Suprapubic skin (tissue), 4 donors: Measurements from ENCODE around the gene GALNT18. TPM values are rescaled to one million over a fixed set of nuclear protein-coding genes. Genes with fewer than 3 reads are reported as not detected.

ENCODE experiments used
- DNase-seq, 2 donors: peaks; one replicate each; pipeline ENCODE4 v3.0.0-alpha.2; 2019; ENCODE audit warnings: low spot score in 2 of 2
- H3K27ac ChIP-seq: fragments of 200-600 bp; sonication (generic); one replicate; pipeline ENCODE4 v1.5.1; 2019
- H3K27me3 ChIP-seq: fragments of 200-600 bp; sonication (generic); one replicate; pipeline ENCODE4 v1.5.1; 2019
- H3K36me3 ChIP-seq: fragments of 200-600 bp; sonication (generic); one replicate; pipeline ENCODE4 v1.5.1; 2019
- H3K4me1 ChIP-seq: fragments of 200-600 bp; sonication (generic); one replicate; pipeline ENCODE4 v1.5.1; 2019
- H3K4me3 ChIP-seq: fragments of 200-600 bp; sonication (generic); one replicate; pipeline ENCODE4 v1.5.1; 2019; ENCODE audit warnings: mild to moderate bottlenecking
- H3K9me3 ChIP-seq: fragments of 200-600 bp; sonication (generic); one replicate; pipeline ENCODE4 v1.5.1; 2019
- CTCF ChIP-seq, 2 donors: fragments of 200-600 bp in 1 of 2; fragments of 450-650 bp in 1 of 2; sonication (generic) in 1 of 2; IDR thresholded peaks; one replicate each; pipeline ENCODE4 v1.5.1; 2016 to 2019; ENCODE audit warnings: antibody characterized with exemption in 2 of 2, mild to moderate bottlenecking in 1 of 2, moderate library complexity in 1 of 2
- EP300 ChIP-seq: sonication (generic); formaldehyde crosslinking; IDR thresholded peaks from one replicate; pipeline ENCODE4 v1.6.1; 2017; ENCODE audit warnings: antibody characterized with exemption
- POLR2A ChIP-seq, 2 donors: fragments of 450-650 bp; IDR thresholded peaks; one replicate each; pipeline ENCODE4 v1.6.1; 2017; ENCODE audit warnings: antibody characterized with exemption in 2 of 2, mild to moderate bottlenecking in 2 of 2, moderate library complexity in 2 of 2
- POLR2AphosphoS5 ChIP-seq, 3 donors: sonication (generic); formaldehyde crosslinking; IDR thresholded peaks; one replicate each; pipeline ENCODE4 v1.6.1; 2017; ENCODE audit warnings: antibody characterized with exemption in 3 of 3
- WGBS: methylation state at CpG from one replicate; pipeline ENCODE4 v1.1.5; 2018; 5-methylcytosine and 5-hydroxymethylcytosine counted together
- total RNA-seq, 4 donors: library from RNA; depleted of rRNA; stranded (reverse); fragments of >200 nt; gene quantifications; one replicate each; pipeline ENCODE4 v1.1.0, GENCODE V29; 2016

Gene GALNT18
- total RNA-seq, 4 donors from 2014 or later: 20.6 to 26.0 (median 23.1) TPM

DNA sequence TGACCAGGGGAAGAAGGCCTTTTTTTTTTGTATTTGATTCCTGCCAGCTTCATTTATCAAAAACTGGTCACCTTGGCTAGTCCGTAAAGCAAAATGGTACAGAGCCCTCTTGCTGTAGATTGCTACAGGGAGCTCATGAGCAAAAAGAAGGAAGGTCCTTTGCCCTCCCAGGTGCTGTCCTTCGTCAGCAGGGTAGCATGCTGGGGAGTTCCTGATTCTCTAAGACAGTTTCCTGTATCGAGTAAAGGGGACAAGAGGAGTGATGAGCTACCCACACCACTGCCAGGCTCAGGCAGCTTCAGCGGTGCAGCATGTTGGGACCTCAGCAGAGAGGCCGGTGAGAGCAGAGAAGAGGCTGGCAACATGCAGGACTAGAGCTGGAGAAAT, 200.9 kb downstream of the GALNT18 start:
- Histone ChIP-seq H3K36me3 (no peaks in the 10 kb centered on the region), H3K27ac (no peak overlapping the region), H3K9me3 (no peaks in the 10 kb centered on the region), H3K27me3 (no peaks in the 10 kb centered on the region), H3K4me1 (peaks cover 14% of the 10 kb centered on the region), H3K4me3 (no peak overlapping the region)
- TF ChIP-seq EP300: no peak
- TF ChIP-seq CTCF (IDR thresholded peaks at IDR 0.05): no peak
- no peak for TF ChIP-seq POLR2AphosphoS5 (IDR thresholded peaks at IDR 0.05)
- no peak for TF ChIP-seq POLR2A (IDR thresholded peaks at IDR 0.05)
- no peak for DNase-seq
- 80% methylated on average over 5 of the region's 5 CpGs for WGBS

DNA sequence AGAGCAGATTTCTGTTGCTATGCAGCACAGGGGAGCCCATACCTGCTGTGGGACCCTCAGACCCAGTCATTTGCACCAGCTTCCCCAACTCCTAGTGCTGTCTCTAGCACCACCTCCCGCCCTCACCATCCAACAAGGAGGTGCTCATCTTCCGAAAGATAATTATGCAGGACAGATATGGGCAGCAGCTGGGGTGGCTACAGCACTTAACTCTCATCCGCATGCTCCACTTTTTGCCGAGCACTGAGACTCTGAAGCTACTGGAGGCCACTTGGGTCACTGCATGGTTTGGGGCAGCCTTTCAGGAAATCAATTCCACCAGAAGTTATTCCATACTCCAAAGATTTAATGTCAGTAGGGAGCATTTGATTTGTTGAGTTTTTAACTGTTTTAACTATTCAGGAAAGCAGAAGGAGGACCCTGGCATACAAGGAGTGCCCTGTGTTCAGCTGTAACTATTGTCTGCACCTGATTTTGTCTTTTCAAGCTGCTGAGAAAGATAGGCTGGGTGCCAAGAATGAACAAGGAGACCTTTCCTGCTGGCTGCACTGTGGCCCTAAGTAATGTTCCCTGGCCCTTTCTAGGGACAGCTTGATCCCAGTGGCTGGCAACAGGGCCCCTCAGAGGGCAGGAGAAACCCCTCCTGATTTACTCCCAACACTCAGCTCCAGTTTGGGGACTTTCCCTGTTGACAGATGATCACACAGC, 201.5 kb downstream of the GALNT18 start:
- no peak for DNase-seq
- H3K27ac ChIP-seq: no peak overlapping the region
- H3K9me3 ChIP-seq: no peaks in the 10 kb centered on the region
- TF ChIP-seq EP300 (no peak), CTCF (IDR thresholded peaks at IDR 0.05) (no peak), POLR2AphosphoS5 (IDR thresholded peaks at IDR 0.05) (no peak), POLR2A (IDR thresholded peaks at IDR 0.05) (no peak)
- H3K4me3 ChIP-seq: no peak overlapping the region
- H3K4me1 ChIP-seq: peaks cover 14% of the 10 kb centered on the region
- WGBS: 96% methylated on average over 4 of the region's 4 CpGs
- no peaks in the 10 kb centered on the region for H3K36me3 ChIP-seq
- no peaks in the 10 kb centered on the region for H3K27me3 ChIP-seq

DNA sequence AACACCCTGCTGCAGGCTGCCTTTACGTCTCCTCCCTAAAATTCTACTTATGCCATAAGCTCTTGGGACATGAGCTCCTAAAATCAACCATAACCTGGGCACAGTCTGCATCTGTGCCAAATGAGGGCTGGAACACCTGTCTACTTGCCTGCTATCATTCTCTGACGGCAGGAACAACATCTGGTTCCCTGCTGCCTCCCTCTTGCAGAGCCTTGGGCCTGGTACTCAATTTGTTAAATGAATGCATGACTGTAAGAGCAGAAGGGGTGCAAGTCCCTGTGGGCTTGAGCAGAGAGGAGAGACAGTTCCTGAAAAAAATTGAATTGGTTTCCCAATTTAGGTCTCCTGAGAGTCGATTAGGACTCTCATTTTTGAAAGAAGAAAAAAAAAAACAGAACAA, 202.1 kb downstream of the GALNT18 start:
- Histone ChIP-seq H3K36me3 (no peaks in the 10 kb centered on the region), H3K9me3 (no peaks in the 10 kb centered on the region), H3K4me3 (no peak overlapping the region), H3K4me1 (peaks cover 14% of the 10 kb centered on the region), H3K27me3 (no peaks in the 10 kb centered on the region), H3K27ac (no peak overlapping the region)
- no peak for DNase-seq
- no peak for TF ChIP-seq EP300
- no peak for TF ChIP-seq CTCF (IDR thresholded peaks at IDR 0.05)
- no peak for TF ChIP-seq POLR2AphosphoS5 (IDR thresholded peaks at IDR 0.05)
- TF ChIP-seq POLR2A (IDR thresholded peaks at IDR 0.05): no peak
- WGBS: 76% methylated on average over 3 of the region's 3 CpGs

- Histone ChIP-seq H3K4me1 (peaks cover 17% of the 10 kb centered on the region), H3K4me3 (no peak overlapping the region), H3K9me3 (no peaks in the 10 kb centered on the region), H3K27ac (no peak overlapping the region), H3K27me3 (no peaks in the 10 kb centered on the region), H3K36me3 (no peaks in the 10 kb centered on the region)
- no peak for TF ChIP-seq CTCF (IDR thresholded peaks at IDR 0.05)
- no peak for TF ChIP-seq POLR2A (IDR thresholded peaks at IDR 0.05)
- TF ChIP-seq POLR2AphosphoS5 (IDR thresholded peaks at IDR 0.05): no peak
- TF ChIP-seq EP300: no peak
- 61% methylated on average over 4 of the region's 4 CpGs for WGBS
- no peak for DNase-seq
These were observed 204.9 kb downstream of the GALNT18 start for GRCh38 chr11:11416917-11417316.

DNA sequence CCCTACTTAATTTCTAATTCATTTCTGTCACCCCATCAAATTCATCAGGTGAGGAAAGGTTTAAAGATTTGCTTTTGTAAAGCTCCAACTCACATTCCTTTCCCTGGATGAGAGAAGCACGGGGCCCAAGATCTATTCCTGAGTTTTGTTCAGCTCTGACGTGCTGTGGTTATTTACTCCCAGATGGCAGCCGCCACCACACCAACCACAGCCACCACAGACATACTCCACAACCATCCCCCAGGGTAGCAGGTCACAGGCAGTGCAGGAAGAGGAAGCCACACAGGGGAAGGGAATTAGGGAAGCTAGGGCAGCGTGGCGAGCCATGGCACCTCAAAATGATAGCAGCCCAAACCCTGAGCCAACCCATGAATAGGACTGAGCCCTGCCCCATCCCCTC, 205.3 kb downstream of the GALNT18 start:
- no peak for DNase-seq
- no peak overlapping the region for H3K27ac ChIP-seq
- WGBS: 56% methylated on average over 5 of the region's 5 CpGs
- TF ChIP-seq POLR2A (IDR thresholded peaks at IDR 0.05): no peak
- TF ChIP-seq EP300: no peak
- TF ChIP-seq POLR2AphosphoS5 (IDR thresholded peaks at IDR 0.05): no peak
- no peak for TF ChIP-seq CTCF (IDR thresholded peaks at IDR 0.05)
- H3K4me1 ChIP-seq: peaks cover 17% of the 10 kb centered on the region
- H3K36me3 ChIP-seq: no peaks in the 10 kb centered on the region
- no peaks in the 10 kb centered on the region for H3K27me3 ChIP-seq
- H3K9me3 ChIP-seq: no peaks in the 10 kb centered on the region
- H3K4me3 ChIP-seq: no peak overlapping the region
